ENCODE data around the gene MSH2.

- TF ChIP-seq CTCF (IDR thresholded peaks at IDR 0.05), result no peak
- TF ChIP-seq POLR2A (IDR thresholded peaks at IDR 0.05), result no peak
- no peak for TF ChIP-seq POLR2AphosphoS5 (IDR thresholded peaks at IDR 0.05)
- no peak for TF ChIP-seq EP300 (IDR thresholded peaks at IDR 0.05)
Measured at GRCh38 chr2:47528455-47528854, 125.5 kb downstream of the MSH2 start.

Measured in upper lobe of left lung (tissue), 4 donors.